ENCODE measurements around the gene PRSS56.

Gene PRSS56

DNA sequence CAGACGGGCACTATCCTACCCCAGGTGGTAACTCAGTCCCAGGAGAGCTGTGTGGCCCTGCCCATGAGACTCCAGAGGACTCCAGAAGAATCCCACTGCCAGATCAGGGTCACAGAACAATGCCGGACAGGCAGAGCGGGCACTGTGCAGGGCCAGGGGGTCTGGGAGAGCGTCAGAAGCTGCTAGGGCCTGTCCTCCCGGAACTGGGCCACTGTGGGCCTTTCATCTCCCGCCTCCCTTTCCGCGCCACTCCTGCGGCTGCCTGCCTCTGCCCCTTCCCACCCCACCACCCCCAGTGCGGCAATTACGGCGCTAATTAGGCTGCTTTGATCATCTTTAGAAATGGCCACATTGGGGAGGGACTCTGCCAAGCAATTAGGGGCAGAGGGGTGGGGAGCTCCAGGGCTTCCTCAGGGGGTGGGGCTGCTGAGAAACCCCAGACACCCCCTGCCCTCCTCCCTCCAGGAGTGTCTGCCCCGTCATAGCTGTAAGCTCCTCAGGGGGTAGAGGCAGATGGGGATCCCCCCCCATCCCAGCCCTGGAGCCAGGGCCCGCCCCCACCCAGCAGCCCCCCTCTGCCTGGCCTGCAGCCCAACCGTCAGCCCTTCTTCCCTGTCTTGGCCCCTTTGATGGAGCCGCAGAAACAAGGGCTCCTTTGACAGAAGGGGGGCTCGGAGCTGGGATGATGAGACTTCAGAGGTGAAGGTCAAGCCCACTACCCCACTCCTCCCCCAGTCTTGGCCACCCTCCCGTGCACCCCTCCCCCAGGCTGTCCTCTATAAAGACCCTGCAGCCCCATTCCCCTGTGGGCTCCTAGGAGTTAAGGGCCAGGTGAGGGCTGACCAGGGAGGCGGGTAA lies at the start of gene PRSS56:
PRSS56 (plus strand) TSS at position 808 of the 858 bp plus-strand sequence. CDS start 211 bp downstream, outside the sequence.
- H3K4me1 Mint-ChIP-seq = peaks cover 48% of the 10 kb centered on the region
- peaks cover 80% of the 10 kb centered on the region for H3K27me3 Mint-ChIP-seq (ENCODE audit: low read depth, poor library complexity)
- H3K27ac Mint-ChIP-seq = no peak within 1 kb of the TSS
- H3K36me3 Mint-ChIP-seq (ENCODE audit: low read depth) = no peaks in the 10 kb centered on the region
- H3K4me3 Mint-ChIP-seq = no peak within 1 kb of the TSS
- no peak for DNase-seq
- TF ChIP-seq, protein P1, sequence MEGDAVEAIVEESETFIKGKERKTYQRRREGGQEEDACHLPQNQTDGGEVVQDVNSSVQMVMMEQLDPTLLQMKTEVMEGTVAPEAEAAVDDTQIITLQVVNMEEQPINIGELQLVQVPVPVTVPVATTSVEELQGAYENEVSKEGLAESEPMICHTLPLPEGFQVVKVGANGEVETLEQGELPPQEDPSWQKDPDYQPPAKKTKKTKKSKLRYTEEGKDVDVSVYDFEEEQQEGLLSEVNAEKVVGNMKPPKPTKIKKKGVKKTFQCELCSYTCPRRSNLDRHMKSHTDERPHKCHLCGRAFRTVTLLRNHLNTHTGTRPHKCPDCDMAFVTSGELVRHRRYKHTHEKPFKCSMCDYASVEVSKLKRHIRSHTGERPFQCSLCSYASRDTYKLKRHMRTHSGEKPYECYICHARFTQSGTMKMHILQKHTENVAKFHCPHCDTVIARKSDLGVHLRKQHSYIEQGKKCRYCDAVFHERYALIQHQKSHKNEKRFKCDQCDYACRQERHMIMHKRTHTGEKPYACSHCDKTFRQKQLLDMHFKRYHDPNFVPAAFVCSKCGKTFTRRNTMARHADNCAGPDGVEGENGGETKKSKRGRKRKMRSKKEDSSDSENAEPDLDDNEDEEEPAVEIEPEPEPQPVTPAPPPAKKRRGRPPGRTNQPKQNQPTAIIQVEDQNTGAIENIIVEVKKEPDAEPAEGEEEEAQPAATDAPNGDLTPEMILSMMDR (IDR thresholded peaks at IDR 0.05) = no peak
- no peaks in the 10 kb centered on the region for H3K9me3 Mint-ChIP-seq

DNA sequence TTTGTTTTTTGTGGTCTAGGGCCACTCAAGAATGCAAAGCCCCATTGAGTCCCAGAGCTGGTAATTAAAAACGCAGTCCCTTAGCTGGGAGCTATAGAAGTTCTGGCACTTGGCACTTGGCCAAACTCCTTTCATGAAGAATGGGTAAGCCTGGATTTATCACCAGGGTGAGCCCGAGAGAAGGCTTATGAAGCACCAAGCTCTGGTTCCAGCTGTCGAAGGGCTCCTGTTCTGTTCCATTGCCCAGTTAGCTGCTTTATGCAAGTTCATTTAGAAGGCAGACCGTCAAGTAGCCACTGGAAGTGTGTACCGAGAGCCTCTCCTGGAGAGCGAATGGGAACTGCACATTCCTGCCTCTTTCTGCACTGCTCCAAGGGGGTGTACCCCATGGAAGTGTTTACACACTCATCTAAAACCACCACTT lies 46.7 kb upstream of the PRSS56 start:
- H3K9me3 Mint-ChIP-seq = peaks cover 27% of the 10 kb centered on the region
- TF ChIP-seq, protein P1 (IDR thresholded peaks at IDR 0.05) = no peak
- no peak overlapping the region for H3K4me3 Mint-ChIP-seq
- DNase-seq = no peak
- no peaks in the 10 kb centered on the region for H3K4me1 Mint-ChIP-seq
- peaks cover 71% of the 10 kb centered on the region for H3K27me3 Mint-ChIP-seq (ENCODE audit: low read depth, poor library complexity)
- H3K27ac Mint-ChIP-seq = no peak overlapping the region
- peaks cover 5% of the 10 kb centered on the region for H3K36me3 Mint-ChIP-seq (ENCODE audit: low read depth)

DNA sequence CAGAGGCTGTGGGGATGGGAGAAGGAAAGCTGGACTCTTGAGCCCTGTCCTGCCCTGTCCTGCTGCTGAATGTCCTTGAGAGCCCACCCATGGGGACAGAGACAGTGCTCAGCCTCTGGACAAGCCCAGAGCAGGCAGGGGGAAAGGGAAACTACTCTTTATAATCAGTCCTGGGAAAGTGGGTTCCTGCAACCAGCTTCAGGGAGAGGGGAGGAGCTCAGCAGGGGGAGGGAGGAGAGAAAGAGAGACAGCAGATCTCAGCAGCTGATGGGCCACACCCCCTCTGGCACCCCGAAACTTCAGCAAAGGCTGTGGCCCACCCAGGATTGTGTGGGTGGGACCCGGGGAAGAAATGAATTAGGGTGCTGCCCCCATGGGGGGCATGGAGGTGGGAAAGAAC lies 44.1 kb upstream of the PRSS56 start:
- H3K9me3 Mint-ChIP-seq = peaks cover 19% of the 10 kb centered on the region
- peaks cover 9% of the 10 kb centered on the region for H3K4me1 Mint-ChIP-seq
- H3K27me3 Mint-ChIP-seq (ENCODE audit: low read depth, poor library complexity) = peaks cover 61% of the 10 kb centered on the region
- peaks cover 5% of the 10 kb centered on the region for H3K36me3 Mint-ChIP-seq (ENCODE audit: low read depth)
- no peak overlapping the region for H3K4me3 Mint-ChIP-seq
- TF ChIP-seq, protein P1 (IDR thresholded peaks at IDR 0.05) = no peak
- H3K27ac Mint-ChIP-seq = no peak overlapping the region
- no peak for DNase-seq

DNA sequence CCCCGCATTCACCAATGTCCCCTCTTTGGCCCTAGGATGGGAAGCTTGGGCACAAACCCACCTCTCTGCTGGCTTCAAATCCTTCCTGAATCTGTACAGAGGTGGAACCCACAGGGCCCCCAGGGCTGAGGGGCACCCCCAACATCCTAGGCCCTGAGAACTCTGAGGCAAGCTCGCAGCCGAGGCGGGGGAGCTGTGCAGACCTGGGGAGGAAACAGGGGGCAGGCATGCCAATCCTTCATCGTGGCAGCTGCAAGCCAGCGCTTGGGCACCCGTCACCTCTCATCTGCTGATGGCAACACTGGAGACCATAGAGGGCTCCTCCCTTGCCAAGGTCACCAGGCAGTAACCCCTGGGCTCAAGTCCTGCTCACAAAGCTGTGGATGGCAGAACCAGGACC lies 43.4 kb upstream of the PRSS56 start:
- Mint-ChIP-seq H3K27me3 (ENCODE audit: low read depth, poor library complexity) (peaks cover 54% of the 10 kb centered on the region), H3K4me1 (peaks cover 13% of the 10 kb centered on the region), H3K4me3 (no peak overlapping the region), H3K9me3 (peaks cover 13% of the 10 kb centered on the region), H3K27ac (no peak overlapping the region), H3K36me3 (ENCODE audit: low read depth) (peaks cover 5% of the 10 kb centered on the region)
- DNase-seq = no peak
- TF ChIP-seq, protein P1 (IDR thresholded peaks at IDR 0.05) = no peak

DNA sequence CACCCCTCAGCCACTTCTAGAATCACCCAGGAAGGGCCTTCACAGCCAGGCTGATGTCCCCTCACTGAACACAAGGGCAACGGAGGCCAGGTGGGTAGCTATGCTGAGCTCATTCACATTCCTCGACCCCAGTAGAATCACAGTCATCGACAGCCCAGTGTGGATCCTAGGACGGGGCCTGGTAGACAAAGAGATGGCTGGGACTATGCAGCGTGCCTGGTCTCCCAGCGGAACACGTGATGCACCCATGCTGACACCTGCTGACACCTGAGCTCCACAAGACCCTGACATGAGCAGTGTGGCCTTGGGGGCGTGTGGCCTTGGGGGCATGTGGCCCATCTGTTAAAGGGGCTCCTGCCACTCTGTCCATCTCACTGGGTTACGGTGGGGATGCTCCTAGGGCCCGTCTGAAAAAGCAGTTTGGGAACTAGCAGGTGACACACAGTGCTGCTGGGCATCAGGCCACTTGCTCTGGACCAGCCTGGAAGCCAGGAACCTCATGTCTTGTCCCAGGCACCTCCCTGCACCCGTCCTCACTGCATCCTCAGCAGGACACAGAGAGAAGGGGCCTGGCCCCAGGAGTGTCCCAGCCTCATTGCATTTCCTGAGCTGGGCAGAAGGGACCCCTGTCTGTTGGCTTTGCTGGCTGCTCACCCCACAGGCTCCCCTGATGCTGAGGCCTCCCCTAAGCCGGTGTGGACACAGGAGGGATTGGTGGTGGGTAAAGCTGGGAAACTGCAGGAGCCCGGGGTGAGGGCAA lies 42.3 kb upstream of the PRSS56 start:
- no peaks in the 10 kb centered on the region for H3K36me3 Mint-ChIP-seq (ENCODE audit: low read depth)
- DNase-seq = no peak
- H3K27me3 Mint-ChIP-seq (ENCODE audit: low read depth, poor library complexity) = peaks cover 56% of the 10 kb centered on the region

More for the DNA sequence above, 42.3 kb upstream of the PRSS56 start:
- Mint-ChIP-seq H3K27ac (no peak overlapping the region), H3K9me3 (peaks cover 2% of the 10 kb centered on the region), H3K4me3 (no peak overlapping the region), H3K4me1 (peaks cover 16% of the 10 kb centered on the region)
- TF ChIP-seq, protein P1 (IDR thresholded peaks at IDR 0.05) = no peak

All from nephron progenitor cell (in vitro differentiated cells).